Esophagus muscularis mucosa (tissue), 4 donors: Measurements from ENCODE around the gene NCKAP5.

ENCODE experiments used
- EP300 ChIP-seq: sonication (generic); formaldehyde crosslinking; IDR thresholded peaks from one replicate; pipeline ENCODE4 v1.6.1; 2017; ENCODE audit warnings: antibody characterized with exemption
- POLR2A ChIP-seq: fragments of 450-650 bp; IDR thresholded peaks from one replicate; pipeline ENCODE4 v1.6.1; 2017; ENCODE audit warnings: antibody characterized with exemption, moderate library complexity, mild to moderate bottlenecking, low read depth
- POLR2AphosphoS5 ChIP-seq, 2 donors: sonication (generic); formaldehyde crosslinking; IDR thresholded peaks; one replicate each; pipeline ENCODE4 v1.6.1; 2017; ENCODE audit warnings: antibody characterized with exemption in 2 of 2
- TF ChIP-seq, protein P1 (sequence below), 3 experiments: fragments of 200-600 bp in 2 of 3; fragments of 450-650 bp in 1 of 3; sonication (generic) in 2 of 3; IDR thresholded peaks; one replicate each; pipeline ENCODE4 v1.5.1; 2017 to 2019; ENCODE audit warnings: antibody characterized with exemption in 3 of 3, mild to moderate bottlenecking in 2 of 3, moderate library complexity in 1 of 3

DNA sequence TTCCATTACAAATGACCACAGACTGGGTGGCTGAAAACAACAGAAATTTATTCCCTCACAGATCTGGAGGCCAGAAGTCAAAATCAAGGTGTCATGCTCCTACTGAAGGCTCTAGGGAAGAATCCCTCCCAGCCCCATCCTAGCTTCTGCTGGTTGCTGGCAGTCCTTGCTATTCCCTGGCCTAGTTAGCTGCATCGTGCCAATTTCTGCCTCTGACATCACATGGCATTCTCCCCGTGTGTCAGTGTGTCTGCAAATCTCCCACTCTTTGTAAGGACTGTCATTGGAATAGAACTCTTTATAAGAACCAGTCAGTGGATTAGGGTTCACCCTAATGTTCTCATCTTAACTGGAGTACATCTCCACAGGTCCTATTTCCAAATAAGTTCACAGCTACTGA, 30.5 kb upstream of the NCKAP5 start:
- TF ChIP-seq, protein P1, sequence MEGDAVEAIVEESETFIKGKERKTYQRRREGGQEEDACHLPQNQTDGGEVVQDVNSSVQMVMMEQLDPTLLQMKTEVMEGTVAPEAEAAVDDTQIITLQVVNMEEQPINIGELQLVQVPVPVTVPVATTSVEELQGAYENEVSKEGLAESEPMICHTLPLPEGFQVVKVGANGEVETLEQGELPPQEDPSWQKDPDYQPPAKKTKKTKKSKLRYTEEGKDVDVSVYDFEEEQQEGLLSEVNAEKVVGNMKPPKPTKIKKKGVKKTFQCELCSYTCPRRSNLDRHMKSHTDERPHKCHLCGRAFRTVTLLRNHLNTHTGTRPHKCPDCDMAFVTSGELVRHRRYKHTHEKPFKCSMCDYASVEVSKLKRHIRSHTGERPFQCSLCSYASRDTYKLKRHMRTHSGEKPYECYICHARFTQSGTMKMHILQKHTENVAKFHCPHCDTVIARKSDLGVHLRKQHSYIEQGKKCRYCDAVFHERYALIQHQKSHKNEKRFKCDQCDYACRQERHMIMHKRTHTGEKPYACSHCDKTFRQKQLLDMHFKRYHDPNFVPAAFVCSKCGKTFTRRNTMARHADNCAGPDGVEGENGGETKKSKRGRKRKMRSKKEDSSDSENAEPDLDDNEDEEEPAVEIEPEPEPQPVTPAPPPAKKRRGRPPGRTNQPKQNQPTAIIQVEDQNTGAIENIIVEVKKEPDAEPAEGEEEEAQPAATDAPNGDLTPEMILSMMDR (IDR thresholded peaks at IDR 0.05): no peak
- TF ChIP-seq POLR2AphosphoS5 (IDR thresholded peaks at IDR 0.05): no peak
- no peak for TF ChIP-seq EP300
- no peak for TF ChIP-seq POLR2A
